HG02970 (cell line): ENCODE results near the gene FLCN.

ENCODE experiments used
- ATAC-seq: cut with Tn5 transposase; IDR thresholded peaks from one replicate; pipeline ENCODE4 v1.9.1; 2021; ENCODE audit warnings: mild to moderate bottlenecking, moderate library complexity, moderate number of reproducible peaks; ENCODE audit not compliant: unreplicated experiment, low FRiP score

Gene FLCN

DNA sequence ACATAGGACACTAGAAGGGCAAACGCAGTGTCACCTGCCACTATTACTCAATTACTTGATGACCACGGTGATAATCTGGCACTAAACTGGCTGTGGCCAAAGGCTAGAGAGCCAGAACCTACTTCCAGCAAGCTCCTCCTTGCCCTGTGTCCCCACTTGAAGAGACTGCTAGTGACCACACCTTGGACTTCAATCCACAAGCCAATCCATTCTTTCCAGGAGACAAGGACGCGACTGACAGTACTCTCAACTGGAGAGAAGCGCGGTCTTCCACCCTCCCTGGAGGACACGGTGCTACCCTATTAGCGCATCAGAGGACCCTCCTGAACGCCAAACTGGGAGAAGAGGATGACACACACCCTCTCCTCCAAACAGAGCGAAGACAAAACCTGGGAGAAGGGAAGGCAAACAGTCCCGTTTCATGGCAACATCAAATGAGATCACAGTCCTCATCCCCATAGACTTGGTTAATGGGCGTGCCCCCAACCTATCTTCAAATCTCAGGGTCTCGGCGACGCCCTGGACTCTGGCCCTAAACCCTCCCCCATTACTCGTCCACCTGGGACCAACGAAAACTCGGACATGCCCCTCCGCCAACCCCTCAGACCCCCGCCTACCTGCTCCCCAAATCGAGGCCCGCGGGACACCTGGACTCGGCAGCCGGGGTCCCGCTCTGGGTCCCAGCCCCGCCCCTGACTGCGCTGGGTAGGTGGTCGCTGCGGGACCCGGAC is 508 bp downstream of the FLCN start:
- peak; percentile 26 for ATAC-seq

DNA sequence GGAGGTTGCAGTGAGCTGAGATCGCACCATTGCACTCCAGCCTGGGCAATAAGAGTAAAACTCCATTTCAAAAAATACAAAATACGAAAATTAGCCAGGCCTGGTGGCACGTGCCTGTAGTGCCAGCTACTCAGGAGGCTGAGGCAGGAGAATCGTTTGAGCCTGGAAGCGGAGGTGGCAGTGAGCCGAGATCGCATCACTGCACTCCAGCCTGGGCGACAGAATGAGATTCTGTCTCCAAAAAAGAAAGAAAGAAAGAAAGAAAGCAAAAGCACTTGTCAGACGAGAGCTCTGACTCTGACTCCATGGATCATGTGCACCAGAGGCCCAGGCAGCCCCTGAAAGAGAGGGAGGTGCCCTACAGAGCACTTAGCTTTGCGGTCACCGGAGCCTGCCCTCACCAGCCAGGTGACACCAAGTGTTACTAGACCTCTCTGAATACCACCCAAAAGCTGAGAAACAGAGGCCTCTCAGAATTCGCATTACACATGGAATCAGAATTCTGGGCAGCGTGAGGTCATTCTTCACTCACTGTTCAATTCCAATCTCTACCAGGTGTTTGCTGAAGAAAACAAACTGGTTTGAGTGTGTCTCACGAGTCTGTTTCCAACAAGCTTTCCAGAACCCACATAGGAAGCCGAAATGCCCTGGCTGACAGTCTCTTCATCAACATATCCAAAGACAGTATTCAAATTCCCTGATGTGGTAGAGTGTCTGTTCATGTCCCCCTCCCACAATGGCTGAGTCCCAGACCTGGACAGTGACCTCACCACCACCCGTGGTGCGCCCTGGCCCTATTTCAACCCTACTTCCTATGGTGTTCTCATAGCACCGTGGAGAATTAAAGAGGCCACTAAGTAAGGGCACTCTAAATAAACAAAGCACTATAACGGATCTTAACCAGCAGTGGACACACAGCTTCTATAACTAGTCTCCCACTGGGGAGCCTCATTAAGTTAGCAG is 1.5 kb downstream of the FLCN start:
- ATAC-seq: no peak

- ATAC-seq: no peak
Measured at GRCh38 chr17:17232303-17232621, 4.7 kb downstream of the FLCN start.

DNA sequence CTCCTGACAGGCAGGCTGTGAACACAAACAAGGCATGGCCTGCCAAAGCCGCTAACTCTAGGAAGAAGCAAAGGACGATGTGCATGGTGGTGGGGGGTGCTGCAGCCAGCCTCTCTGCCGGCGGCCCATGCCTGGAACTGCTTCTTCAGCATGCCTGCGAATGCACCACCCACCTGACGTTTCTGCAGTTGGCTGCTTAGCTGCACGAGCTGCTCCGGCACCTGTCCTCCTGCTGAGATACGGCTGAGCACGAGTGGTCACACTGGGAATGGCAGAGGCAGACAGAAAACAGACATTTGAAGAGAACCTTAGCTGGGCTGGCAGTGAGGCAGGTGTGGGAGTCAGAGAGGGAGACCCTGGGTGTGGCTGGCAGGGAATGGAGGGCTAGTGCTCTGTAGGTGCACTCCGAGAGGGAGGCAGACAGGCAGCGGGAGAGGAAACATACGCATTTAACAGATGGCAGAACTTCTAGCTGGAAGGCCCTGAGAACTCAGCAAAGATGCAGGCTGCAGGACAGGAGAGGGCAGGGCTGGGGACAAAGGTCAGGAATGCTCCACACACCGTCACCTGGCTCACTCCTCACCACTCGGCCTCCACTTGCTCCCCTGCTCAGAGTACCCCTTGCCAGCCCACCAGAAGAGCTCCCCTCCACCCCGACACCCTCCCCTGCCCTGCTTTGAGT is 5.2 kb downstream of the FLCN start:
- ATAC-seq: no peak

- no peak for ATAC-seq
Measured at GRCh38 chr17:17229416-17230384, 7.3 kb downstream of the FLCN start.

DNA sequence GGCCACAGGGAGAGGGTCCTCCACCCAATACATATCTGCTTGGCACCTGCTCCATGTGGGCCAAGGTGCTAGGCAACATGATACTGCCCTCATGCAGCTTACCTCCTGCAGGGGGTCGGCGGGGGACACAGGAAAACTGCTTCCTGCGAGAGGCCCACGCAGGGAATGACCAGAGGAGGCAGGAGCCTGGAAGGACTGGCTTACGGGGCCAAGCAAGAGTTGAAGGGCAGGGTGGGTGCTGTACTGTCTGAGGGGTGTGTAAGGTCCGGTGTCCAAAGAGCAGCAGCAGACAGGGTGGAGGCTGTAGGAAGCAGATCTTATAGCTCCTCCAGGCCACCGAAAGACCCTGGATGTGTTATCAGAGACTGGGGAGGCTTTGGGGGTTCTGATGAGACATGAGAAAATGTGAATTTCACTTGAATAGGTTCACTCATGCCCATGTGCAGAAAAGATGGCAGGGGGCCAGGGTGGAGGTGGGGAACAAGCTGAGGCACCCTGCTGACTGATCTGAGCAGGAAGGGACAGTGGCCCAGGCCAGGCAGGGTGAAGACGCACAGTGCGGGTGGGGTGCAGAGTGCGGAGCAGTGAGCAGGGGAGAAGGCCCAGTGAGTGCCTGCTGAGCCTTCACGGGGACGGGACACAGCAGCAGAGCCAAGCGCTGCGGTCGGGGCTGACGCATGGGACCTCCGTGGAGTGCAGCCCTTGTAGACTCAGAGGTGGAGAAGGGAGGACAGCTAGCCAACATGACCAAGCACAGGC is 8.3 kb downstream of the FLCN start:
- no peak for ATAC-seq

DNA sequence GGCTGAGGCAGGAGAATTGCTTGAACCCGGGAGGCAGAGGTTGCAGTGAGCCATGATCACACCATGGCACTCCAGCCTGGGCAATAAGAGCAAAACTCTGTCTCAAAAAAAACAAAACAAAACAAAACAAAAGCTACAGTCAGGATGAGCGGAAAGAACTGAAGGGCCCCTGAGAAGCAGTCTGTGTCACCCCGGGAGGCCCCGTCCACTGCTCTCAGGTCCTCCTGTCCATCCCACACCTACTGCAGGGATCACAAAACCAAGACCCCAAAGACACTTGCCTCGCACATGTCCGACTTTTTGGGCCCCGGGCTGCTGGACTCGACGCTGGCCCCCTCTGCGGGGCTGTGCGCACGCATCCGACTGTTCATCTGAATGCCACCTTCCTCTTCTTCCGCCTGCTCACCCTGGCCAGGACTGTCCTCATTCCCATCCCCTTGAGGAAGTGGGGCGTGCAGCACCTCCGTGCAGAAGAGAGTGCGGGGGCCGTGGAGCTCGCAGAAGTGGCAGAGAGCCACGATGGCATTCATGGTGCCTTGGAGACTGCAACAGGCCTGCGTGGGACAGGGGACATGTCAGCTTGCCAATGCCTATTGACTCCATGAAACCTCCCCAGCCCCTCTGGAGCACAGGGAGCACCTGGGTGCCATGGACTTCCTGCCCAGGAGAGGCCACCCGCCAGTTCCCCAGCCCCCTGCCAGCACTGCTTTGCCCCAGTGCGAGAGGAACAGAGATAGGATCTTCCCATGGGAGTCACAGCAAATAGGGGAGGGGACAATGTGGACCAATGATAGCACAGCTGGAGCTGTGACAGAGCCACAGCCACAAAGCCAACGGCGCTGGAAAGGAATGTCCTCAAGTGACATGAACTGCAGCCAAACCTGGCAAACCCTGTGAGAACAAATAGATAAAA is 9.1 kb downstream of the FLCN start:
- ATAC-seq: no peak

DNA sequence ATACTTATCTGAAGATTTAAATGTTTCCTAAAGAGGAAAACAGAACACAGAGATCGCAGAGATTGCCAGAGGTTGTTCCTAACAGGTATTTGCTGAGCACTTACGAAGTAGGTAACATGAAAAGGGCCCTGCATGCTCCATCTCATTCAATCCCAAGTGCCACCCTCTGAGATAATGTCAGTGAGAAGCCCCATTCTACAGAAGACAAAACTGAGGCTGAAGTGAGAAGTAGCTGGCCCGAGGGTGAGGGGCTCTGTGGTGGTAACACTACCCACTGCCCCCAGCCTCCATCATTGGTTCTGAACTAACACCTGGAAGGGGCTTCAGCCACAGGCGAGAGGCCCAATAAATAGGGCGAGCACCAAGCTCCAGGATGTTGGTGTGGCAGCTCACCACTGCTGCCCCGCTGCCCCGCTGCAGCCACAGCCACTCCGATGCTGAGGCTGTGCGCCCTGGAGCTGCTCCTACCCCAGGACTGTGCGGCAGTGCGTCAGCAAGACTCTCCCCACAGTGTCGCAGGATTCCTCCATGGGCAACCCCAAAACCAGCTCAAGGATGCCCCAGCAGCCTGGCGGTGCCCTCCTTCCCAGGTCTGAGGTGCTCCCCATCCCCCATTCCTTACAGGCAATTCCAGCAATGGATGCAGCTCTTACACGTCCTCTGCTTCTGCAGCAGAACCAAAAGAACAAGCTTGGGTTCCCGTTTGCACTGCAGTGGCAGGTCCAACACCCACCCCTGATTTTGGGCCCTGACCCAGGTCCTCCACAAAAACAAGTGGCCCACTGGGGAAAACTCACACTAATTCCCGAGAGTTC is 10.3 kb downstream of the FLCN start:
- no peak for ATAC-seq

DNA sequence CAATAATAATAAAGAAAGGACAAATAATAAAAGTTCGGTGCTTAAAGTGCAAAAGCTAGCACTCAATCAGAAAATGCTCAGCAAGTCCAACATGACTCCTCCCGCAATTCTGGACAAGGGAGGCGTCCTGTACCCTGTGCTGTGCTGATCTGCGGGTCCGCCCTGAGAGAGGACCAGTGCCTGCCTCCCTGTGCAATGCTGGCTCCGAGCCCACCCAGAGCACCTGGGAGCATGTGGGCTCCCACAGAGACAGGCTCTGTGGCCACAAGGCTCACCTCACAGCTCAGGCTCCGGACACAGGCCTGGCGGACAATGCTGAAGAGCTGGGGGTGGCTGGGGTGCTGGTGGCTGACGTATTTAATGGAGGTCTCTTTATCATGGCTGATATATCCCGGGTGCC is 11.1 kb downstream of the FLCN start:
- ATAC-seq: no peak

DNA sequence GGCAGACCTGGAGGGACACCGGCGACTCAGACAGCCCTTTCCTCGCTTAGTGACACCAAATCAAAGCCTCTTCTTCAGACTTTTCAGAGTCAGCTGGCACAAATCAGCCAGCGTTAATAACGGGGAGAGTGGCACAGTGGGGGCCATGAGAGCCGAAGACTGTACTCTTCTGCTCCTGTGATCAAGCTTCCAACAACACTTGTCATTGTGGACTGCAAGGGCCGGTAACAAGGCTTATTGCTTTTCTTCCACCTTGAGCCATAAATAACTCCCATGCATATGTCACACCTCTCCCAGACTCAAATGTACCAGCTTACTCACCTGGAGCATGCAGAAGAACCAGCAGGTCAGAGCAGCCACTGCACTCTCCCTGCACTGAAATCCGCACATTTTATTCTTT is 12.8 kb downstream of the FLCN start:
- ATAC-seq: no peak

- ATAC-seq: no peak
Measured at GRCh38 chr17:17223736-17224135, 13.2 kb downstream of the FLCN start.

- no peak for ATAC-seq
Measured at GRCh38 chr17:17221329-17221728, 15.6 kb downstream of the FLCN start.

DNA sequence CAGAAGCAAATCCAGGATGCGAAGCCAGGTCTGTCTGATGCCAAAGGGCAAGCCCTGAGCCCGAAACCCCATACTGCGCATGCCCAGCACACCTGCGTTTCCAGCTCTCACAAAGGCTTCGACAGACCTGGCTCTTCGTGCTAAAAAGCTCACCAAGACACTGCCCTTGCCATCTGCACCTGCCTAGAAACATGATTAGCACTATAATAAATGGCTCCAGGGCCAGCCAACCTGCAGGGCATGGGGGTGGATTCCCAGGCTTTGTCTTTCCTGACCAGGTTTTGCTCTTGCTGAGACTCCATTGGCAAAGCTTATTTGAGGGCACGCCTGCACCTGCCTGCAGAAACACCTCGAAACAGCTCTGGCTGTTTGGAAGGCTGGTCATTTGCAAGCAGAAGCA is 16.4 kb downstream of the FLCN start:
- ATAC-seq: no peak

- no peak for ATAC-seq
Measured at GRCh38 chr17:17217995-17218394, 19.0 kb downstream of the FLCN start.

DNA sequence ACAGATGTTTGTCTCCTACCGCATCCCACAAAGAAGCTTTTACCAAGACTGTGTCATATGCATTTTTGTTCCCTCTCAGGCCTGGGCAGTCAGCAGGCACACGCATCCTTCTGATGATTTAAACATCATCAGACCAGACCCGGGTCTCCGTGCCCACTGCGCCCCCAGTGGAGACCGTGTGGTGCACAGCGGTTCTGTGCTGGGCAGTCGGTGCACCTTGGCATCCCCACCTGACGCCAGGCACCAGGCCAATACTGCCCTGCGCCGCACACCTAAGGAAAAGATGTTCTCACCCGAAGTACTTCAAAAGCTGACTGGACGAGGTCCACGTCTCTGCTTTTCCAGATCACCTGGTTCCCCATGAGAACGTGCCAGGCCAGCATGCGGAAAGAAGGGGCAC is 20.2 kb downstream of the FLCN start:
- ATAC-seq: no peak

DNA sequence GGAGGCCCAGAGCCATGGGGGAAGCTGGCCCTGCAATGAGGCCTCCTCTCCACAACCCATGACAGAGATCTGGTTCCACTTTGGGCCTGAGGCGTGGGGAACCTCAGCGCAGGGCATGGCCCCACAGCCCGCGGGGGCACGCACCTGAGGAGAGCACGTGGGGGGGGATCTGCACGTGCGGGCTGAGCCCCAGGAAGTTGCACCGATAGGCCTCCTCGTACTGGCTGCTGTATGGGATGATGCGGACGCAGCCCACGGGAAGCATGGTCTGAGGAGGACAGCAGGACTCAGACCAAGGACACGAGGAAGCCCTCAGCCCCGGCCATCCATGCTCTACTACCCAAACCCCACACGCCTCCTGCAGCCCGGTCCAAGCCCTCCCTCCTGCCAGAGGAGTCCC is 20.7 kb downstream of the FLCN start:
- no peak for ATAC-seq

DNA sequence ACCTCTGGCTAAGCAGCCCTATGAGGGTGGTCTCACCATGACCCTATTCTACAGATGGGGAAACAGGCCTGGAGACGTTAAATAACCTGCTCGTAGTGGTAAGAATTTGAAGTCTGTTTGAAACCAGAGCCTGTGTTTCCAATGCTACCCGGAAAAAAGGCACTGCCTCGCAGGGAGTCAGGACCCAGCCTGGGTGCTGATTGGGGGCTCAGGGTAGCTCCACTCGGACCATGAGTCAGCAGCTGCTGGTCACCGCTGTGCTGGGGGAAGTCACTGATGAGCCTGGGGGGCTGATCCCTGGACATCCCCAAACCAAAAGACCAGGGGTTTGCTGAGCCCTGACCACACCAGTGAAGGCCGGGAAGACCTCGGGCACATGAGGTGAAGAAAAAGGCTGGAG is 21.4 kb downstream of the FLCN start:
- no peak for ATAC-seq
